Body of pancreas (tissue), 4 donors: ENCODE measurements around the gene SH3D21. TPM values are rescaled to one million over a fixed set of nuclear protein-coding genes. Genes with fewer than 3 reads are reported as not detected.

Experiments
- ATAC-seq: fragments of 150-250 bp; one replicate; pipeline ENCODE4 v1.9.1; 2016
- DNase-seq, 4 donors: peaks; one replicate each; pipeline ENCODE4 v3.0.0-alpha.2; 2019
- H3K27ac ChIP-seq, 4 donors: fragments of 200-600 bp; sonication (generic); 1 replicate in 3 of 4; 2 replicates in 1 of 4; pipeline versions ENCODE4 v1.5.1 to v1.6.1; 2016 to 2019; ENCODE audit warnings: mild to moderate bottlenecking in 1 of 4, mixed read lengths in 1 of 4, moderate library complexity in 1 of 4
- H3K27me3 ChIP-seq, 2 donors: fragments of 200-600 bp; sonication (generic); one replicate each; pipeline ENCODE4 v1.6.0; 2016; ENCODE audit warnings: mild to moderate bottlenecking in 1 of 2
- H3K36me3 ChIP-seq, 2 donors: fragments of 200-600 bp; sonication (generic); replicated peaks in 1 of 2; 2 replicates each; pipeline ENCODE4 v1.5.1; 2016; ENCODE audit warnings: low read depth in 2 of 2; ENCODE audit not compliant: insufficient read depth in 1 of 2
- H3K4me1 ChIP-seq: fragments of 200-600 bp; sonication (generic); one replicate; pipeline ENCODE4 v1.6.0; 2016
- H3K4me3 ChIP-seq, 2 donors: fragments of 200-600 bp; sonication (generic); 1 replicate in 1 of 2; 2 replicates in 1 of 2; pipeline ENCODE4 v1.5.1; 2016 to 2019
- H3K9me3 ChIP-seq, 3 donors: fragments of 200-600 bp; sonication (generic); 1 replicate in 2 of 3; 2 replicates in 1 of 3; pipeline ENCODE4 v1.5.1; 2016
- CTCF ChIP-seq, 7 experiments: fragments of 450-650 bp in 4 of 7; fragments of 200-600 bp in 3 of 7; sonication (generic) in 3 of 7; IDR thresholded peaks; one replicate each; pipeline ENCODE4 v1.5.1; 2016 to 2019; ENCODE audit warnings: antibody characterized with exemption in 7 of 7
- POLR2A ChIP-seq, 3 donors: fragments of 450-650 bp; IDR thresholded peaks; one replicate each; pipeline ENCODE4 v1.6.1; 2016; ENCODE audit warnings: antibody characterized with exemption in 3 of 3, mild to moderate bottlenecking in 2 of 3
- WGBS, 2 donors: methylation state at CpG; one replicate each; pipeline ENCODE4 v1.1.5; 2017; 5-methylcytosine and 5-hydroxymethylcytosine counted together
- intact Hi-C: fragments of 100-400 bp; cut with DNase I; formaldehyde crosslinking; loops from one replicate; pipeline ENCODE4 v1.15.1; 2023
- total RNA-seq, 2 donors: library from RNA; depleted of rRNA; stranded (reverse); fragments of >200 nt; gene quantifications; one replicate each; pipeline ENCODE4 v1.1.0, GENCODE V29; 2016

The SH3D21 gene
- total RNA-seq, 2 donors from 2014 or later: 0.33 to 0.52 TPM

GRCh38 chr1:36304521-36304920 lies 1.6 kb upstream of the SH3D21 start:
- intact Hi-C loops: no loop called here
- ATAC-seq: no peak
- peak in 1 of 4 donors; percentile 48 for DNase-seq
- no peak overlapping the region for H3K4me3 ChIP-seq
- H3K36me3 ChIP-seq: peaks cover 0 to 7% of the 10 kb centered on the region in 2 donors
- H3K9me3 ChIP-seq: no peaks in the 10 kb centered on the region
- 68 to 84% methylated on average over 7 of the region's 7 CpGs for WGBS, 2 donors
- H3K27ac ChIP-seq: no peak overlapping the region
- no peaks in the 10 kb centered on the region for H3K27me3 ChIP-seq
- TF ChIP-seq CTCF (IDR thresholded peaks at IDR 0.05) (no peak), POLR2A (IDR thresholded peaks at IDR 0.05) (no peak)
- peaks cover 34% of the 10 kb centered on the region for H3K4me1 ChIP-seq

DNA sequence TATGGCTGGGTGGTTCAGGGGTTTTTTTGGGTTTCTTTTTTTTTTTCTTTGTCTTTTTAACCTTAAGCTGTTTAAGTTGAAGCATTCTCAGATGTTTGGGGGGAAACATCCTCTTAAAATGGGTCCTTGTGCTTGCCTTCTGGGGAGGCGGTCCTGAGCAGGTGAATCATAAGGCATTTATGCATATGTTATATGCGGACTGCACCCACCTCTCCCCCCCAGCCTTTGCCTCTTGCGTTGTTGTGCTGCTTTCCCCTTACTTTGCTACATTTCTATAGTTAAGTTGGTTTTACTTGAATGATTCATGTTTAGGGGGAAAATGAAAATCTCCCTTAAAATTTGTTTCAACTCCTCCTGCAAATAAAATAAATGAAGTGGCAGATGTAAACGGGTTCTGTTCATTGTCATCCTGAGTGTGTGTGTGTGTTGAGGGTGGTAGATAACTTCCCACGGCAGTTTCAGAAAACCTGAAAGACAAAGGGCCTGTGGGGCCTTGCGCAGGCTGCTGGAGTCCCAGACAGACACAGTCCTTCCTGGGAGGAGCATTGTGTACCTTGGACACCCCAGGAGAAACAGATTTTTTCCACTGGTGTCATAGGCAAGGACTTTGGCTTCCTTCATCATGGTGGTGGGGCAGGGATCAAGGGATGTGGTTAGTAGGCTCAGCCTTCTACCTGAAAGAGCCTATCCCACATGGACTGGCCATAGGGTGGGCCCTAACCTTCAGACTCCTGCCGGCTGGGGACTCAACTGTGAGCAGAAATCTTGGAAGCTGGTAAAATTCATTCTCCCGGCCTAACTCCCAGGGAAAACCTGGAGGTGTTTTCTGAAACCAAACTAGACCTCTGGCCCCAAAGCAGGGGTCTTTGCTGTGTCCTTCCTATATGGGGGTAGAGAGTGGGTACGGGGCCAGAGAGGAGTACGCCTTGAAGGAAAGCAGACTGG lies 926 bp upstream of the SH3D21 start:
- WGBS, 2 donors: 79 to 83% methylated on average over 8 to 10 of the region's 10 CpGs
- no peaks in the 10 kb centered on the region for H3K9me3 ChIP-seq
- no peak overlapping the region for H3K27ac ChIP-seq
- H3K36me3 ChIP-seq: peaks cover 0 to 7% of the 10 kb centered on the region in 2 donors
- DNase-seq (no peak), ATAC-seq (no peak)
- H3K4me1 ChIP-seq: peaks cover 27% of the 10 kb centered on the region
- TF ChIP-seq CTCF (IDR thresholded peaks at IDR 0.05) (no peak), POLR2A (IDR thresholded peaks at IDR 0.05) (no peak)
- no peak overlapping the region for H3K4me3 ChIP-seq
- intact Hi-C loops: no loop called here
- H3K27me3 ChIP-seq: no peaks in the 10 kb centered on the region

DNA sequence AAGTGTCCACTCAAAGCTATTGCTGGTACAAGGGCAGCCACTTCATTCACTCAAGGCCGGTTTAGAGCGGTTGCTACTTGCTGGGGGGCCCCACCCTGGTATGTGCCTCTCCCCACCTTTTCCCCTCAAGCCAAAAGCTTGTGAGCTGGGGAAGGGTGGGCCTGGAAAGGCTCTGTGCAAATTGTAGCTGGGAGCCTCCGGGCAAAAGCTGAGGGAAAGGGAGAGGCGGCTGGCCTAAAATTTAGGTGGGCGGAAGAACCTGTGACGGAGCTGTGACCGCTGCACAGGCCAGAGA lies 306 bp upstream of the SH3D21 start:
- peak overlapping the region in 3 of 4 donors; percentile 16 to 82 (median 65) for H3K27ac ChIP-seq
- H3K9me3 ChIP-seq: no peaks in the 10 kb centered on the region
- no peak overlapping the region for H3K4me3 ChIP-seq
- TF ChIP-seq POLR2A (IDR thresholded peaks at IDR 0.05) (no peak), CTCF (IDR thresholded peaks at IDR 0.05) (no peak)
- no peak for ATAC-seq
- peaks cover 20% of the 10 kb centered on the region for H3K4me1 ChIP-seq
- intact Hi-C loops: no loop called here
- WGBS, 2 donors: 61 to 79% methylated on average over 4 to 7 of the region's 7 CpGs
- no peaks in the 10 kb centered on the region for H3K27me3 ChIP-seq
- H3K36me3 ChIP-seq: peaks cover 0 to 7% of the 10 kb centered on the region in 2 donors
- DNase-seq: no peak

DNA sequence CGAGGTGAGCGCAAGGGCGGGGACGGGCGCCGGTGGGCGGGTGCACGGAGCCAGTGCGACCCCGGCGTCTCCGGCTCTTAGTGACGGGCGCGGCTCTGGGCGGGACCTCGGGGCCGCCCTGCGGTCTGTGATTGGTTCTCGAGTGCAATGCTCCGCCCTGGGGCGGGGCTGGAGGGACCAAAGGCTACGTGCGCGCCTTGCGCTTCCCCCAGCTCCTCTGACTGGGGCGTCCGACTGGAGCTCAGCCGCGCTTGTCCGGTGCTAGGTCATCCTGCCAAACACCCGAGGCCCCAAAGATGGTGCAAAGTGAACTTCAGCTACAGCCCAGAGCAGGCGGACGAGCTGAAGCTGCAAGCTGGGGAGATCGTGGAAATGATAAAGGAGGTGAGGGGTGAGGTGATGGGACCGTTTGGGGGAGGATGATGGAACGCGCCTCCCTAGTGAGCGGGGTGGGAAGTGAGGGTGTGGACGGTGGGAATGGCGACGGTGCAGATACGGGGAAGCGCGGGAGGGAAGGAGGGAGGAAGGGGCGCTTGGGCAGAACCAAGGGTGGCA lies 811 bp downstream of the SH3D21 start:
- Histone ChIP-seq H3K36me3 (peaks cover 0 to 2% of the 10 kb centered on the region in 2 donors), H3K4me3 (peak overlapping the region; percentile 20 to 63), H3K4me1 (peaks cover 19% of the 10 kb centered on the region), H3K27ac (peak overlapping the region in 3 of 4 donors; percentile 16 to 82 (median 65)), H3K27me3 (no peaks in the 10 kb centered on the region), H3K9me3 (no peaks in the 10 kb centered on the region)
- ATAC-seq: peak; percentile 96
- WGBS, 2 donors: 4 to 8% methylated on average over 20 to 39 of the region's 46 CpGs
- no peak for TF ChIP-seq CTCF (IDR thresholded peaks at IDR 0.05)
- TF ChIP-seq POLR2A (IDR thresholded peaks at IDR 0.05): peak; percentile 22 to 70 (median 55)
- intact Hi-C loops: no loop called here
- peak; percentile 86 to 93 (median 90) for DNase-seq
